HG03045 (cell line): Measurements from ENCODE around the gene PFAS.
"Not testable (repeated sequence)": the region's sequence is repeated elsewhere in the genome, so short reads cannot be mapped to it uniquely, and the experiment has no call there.

ENCODE experiments used
- ATAC-seq: cut with Tn5 transposase; IDR thresholded peaks from one replicate; pipeline ENCODE4 v1.9.1; 2021; ENCODE audit warnings: mild to moderate bottlenecking, moderate library complexity; ENCODE audit not compliant: unreplicated experiment

The PFAS gene, protein sequence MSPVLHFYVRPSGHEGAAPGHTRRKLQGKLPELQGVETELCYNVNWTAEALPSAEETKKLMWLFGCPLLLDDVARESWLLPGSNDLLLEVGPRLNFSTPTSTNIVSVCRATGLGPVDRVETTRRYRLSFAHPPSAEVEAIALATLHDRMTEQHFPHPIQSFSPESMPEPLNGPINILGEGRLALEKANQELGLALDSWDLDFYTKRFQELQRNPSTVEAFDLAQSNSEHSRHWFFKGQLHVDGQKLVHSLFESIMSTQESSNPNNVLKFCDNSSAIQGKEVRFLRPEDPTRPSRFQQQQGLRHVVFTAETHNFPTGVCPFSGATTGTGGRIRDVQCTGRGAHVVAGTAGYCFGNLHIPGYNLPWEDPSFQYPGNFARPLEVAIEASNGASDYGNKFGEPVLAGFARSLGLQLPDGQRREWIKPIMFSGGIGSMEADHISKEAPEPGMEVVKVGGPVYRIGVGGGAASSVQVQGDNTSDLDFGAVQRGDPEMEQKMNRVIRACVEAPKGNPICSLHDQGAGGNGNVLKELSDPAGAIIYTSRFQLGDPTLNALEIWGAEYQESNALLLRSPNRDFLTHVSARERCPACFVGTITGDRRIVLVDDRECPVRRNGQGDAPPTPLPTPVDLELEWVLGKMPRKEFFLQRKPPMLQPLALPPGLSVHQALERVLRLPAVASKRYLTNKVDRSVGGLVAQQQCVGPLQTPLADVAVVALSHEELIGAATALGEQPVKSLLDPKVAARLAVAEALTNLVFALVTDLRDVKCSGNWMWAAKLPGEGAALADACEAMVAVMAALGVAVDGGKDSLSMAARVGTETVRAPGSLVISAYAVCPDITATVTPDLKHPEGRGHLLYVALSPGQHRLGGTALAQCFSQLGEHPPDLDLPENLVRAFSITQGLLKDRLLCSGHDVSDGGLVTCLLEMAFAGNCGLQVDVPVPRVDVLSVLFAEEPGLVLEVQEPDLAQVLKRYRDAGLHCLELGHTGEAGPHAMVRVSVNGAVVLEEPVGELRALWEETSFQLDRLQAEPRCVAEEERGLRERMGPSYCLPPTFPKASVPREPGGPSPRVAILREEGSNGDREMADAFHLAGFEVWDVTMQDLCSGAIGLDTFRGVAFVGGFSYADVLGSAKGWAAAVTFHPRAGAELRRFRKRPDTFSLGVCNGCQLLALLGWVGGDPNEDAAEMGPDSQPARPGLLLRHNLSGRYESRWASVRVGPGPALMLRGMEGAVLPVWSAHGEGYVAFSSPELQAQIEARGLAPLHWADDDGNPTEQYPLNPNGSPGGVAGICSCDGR (N-terminal part only)

DNA sequence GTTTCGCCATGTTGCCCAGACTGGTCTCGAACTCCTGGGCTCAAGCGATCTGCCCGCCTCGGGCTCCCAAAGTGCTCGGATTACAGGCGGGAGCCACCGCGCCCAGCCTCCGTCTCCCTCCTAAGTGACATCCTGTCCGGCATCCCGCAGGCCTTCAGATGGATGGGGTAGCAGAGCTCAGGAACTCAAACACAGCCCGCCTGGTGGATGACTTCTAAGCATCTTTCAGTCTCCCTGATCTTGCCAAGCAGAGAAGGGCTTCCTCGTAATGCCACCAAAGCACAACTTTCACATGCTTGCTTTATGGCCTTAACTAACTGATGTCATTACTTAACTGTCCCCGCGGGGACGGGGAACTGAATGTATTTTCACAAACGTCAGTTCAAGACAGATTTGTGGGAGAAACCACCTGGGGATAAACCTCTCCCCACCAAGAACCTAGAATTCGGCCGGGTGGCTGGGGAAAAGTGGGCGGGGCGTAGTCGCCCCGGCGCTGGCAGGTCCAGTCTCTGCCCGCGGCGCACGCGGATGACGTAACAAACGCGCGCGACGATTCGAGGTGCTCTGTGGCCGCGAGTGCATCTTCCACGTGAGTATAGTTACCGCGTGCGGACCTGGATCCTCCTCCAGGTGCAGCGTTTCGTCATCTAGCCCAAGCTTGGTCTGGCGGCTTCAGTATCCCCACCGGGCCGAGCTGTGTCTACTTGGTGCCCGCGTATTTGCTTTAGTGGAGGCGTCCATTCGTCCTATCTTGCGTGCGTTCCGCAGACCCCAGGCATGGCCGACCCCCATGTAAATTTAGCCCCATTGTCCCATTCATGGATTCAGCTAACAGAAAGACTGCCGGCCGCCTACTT is at the start of gene PFAS:
Gene PFAS, plus strand, starts transcription at position 539 of the 857 bp plus-strand sequence. CDS start 4,649 bp downstream, outside the sequence.
- ATAC-seq: peak; percentile 59

DNA sequence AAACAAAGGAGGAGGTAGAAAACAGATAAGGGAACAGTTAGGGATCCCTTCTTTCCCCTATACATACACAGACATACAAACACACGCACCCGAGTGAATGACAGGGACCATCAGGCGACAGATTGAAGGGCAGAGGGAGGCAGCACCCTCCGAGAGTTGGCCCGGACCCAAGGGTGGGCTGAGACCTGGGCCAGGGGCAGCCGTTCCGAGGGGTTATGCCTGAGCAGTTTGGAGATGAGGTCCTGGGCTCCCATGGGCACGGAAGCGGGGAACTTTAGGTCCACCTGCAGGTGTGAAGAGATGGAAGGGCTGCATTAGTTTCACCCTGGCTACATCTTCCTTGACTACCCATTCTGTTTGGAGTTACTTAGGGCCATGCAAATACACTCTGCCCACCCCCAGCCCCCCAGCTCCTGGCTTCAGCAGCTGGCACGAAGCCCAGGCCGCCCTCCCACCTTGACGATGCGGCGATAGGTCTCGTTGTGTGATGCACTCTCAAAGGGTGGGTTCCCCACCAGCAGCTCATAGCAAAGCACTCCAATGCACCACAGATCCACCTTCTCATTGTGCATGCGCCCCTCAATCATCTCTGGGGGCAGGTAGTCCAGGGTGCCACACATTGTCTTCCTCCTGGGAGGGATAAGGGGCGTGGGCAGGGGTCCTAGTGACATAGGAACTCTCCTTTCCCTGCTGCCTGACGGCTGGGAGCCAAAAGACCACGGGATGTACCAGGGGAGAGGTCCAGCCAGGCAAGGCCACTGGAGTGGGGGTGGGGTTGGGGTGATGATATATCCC is 44.1 kb upstream of the PFAS start:
- no peak for ATAC-seq

DNA sequence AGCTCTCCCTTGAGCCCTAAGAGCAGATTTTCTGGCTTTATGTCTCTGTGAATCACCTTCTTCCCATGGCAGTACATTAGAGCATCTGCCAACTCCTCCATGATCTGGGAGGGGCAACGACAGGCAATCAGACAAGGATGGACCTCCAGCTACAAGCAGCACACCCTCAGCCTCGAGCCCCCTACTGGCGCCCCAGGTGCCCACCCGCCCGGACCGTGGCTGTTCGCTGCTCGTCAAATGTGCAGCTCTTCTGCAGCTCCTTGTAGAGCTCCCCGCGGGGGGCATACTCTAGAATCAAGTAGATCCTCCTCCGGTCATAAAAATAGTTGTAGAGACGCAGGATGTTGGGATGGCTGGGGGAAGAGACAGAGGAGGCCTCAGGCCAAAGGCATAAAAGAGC is 42.6 kb upstream of the PFAS start:
- no peak for ATAC-seq

DNA sequence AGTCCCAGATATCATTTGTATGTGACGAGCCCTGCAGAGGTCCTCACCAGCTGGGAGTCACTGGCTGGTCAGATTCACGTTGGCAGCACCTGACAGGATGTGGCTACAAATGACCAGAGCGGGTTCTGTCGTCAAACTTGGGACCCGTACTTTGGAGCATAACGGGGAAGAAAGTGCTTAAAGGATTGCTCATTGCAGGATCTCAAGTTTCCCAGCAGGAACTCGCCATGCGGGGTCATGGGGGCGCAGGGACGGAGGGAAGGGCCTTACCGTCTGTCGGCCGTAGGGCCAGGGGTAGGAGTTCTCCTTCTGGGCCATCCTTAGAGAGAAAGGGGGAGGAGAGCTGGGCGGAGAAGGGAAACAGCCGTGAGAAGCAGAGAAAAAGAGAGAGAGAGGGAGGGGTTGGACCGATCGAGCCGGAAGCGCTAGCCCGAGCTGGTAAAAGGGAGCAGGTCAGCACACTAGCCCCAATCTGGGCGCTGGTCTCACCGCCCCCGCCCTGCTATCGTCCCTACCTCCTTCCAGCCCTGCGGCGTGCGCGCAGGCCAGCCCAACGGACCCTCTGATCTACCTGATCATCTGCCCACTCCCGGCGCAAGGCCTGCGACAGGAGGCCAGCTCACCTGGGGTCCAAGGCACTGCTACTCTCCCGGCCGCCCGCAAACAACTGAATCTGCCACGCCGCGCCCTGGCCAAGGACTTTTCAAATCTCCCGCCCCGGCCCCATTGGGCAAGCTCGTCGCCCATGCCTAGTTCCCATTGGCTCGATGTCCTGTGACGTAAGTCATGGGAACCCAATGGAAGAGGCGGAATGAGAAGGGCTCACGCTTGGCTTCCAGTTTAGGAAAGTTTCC is 39.0 kb upstream of the PFAS start, which contains the start of gene AURKB:
Gene AURKB, minus strand, starts transcription at position 669 of the 854 bp plus-strand sequence. Its CDS starts 351 bp downstream, at position 318.
- peak; percentile 80 for ATAC-seq

DNA sequence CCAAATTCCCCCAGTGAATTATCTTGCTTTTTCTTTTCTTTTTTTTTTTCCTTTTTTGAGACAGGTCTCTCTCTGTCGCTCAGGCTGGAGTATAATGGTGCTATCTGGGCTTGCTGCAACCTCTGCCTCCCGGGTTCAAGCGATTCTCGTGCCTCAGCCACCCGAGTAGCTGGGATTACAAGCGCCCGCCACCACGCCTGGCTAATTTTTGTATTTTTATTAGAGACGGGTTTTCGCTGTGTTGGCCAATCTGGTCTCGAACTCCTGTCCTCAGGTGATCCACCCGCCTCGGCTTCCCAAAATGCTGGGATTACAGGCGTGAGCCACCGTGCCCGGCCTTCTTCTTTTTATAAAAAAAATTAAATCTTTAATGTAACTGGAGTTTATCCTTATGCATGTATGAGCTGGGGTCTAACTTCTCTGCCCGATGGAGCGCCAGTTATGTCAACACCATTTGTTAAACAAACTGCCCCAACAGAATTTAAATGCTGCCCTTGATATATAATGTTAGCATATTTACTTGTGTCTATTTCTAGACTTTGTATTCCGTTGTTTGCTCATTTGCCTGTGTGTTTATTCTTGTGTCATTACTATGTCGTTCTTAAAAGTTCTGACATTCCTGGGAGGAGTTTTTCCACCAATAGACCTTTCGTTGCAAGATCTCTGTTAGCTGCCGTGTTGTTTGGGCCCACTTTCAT is 38.2 kb upstream of the PFAS start:
- no peak for ATAC-seq

DNA sequence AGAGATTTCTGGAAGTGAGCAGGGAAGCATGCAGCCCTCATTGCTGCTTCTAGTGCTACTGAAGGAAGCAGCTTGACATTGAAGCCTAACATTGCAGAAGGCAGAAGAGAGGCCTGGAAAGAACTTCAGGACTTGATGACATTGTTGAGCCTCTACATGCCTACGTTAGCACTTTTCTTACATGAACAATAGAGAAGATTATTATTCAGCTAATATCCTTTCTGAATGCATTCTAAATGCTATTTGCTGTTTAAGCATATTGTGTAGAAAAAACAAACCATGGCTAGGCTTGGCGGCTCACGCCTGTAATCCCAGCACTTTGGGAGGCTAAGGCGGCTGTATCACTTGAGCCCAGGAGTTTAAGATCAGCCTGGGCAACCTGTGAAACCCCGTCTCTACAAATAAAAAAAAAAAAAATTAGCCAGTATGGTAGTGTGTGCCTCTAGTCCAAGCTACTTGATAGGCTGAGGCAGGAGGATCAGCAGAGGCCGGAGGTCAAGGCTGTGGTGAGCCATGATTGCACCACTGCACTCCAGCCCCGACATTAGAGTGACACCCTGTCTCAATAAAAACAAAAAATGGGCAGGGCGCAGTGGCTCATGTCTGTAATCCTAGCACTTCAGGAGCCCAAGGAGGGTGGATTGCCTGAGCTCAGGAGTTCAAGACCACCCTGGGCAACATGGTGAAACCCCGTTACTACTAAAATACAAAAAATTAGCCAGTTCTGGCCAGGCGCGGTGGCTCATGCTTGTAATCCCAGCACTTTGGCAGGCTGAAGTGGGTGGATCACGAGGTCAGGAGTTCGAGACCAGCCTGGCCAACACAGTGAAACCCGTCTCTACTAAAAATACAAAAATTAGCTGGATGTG is 36.5 kb upstream of the PFAS start:
- ATAC-seq: no peak

DNA sequence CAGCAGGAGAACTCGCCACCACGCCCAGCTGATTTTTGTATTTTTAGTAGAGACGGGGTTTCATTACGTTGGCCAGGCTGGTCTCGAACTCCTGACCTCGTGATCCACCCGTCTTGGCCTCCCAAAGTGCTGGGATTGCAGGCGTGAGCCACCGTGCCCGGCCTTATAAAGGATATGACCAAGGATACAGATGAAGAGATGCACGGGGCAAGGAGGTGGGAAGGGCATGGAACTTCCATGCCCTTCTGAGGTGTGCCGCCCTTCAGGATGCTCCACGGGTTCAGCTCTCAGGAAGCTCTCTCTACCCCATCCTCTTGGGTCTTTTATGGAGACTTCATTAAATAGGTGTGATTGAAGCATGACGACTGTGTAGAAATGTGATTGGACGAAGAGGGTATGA is 35.1 kb upstream of the PFAS start:
- ATAC-seq: not testable (repeated sequence)

DNA sequence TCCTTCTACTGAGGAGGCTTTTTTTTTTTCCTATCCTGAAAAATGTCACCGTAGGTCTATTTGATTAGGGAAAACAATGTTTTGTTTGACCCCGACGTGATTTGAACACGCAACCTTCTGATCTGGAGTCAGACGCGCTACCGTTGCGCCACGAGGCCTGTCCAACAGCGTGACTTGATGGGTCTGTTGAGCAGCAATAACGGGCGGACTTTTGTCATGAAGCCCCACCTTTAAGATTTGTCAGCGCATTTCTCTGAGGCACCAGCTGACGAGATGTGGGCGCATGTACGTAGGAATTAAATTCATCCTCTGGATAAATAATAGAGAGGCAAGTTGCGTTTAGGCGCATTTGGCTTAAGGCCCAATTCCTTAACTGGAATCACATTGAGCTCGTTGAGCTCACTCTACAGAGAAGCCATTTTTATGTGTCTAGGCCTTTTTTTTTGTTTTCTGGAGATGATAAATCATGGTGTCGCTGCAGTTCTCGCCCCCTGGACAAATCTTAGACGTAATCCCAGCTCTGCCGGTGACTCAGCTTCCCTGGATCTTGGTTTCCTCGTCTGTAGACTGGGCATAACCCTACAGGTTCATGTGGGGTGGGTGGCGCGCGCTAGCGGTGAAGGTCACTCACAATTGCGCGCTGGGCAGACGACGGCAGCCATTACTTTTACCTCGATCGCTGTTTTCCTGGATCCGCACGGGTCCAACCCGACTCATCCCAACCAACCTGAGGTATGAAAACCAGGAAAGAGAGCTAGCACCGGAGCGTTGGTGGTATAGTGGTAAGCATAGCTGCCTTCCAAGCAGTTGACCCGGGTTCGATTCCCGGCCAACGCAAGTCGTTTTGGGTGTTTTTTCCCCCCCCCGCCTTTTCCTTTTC is 28.1 kb upstream of the PFAS start:
- ATAC-seq: no peak

DNA sequence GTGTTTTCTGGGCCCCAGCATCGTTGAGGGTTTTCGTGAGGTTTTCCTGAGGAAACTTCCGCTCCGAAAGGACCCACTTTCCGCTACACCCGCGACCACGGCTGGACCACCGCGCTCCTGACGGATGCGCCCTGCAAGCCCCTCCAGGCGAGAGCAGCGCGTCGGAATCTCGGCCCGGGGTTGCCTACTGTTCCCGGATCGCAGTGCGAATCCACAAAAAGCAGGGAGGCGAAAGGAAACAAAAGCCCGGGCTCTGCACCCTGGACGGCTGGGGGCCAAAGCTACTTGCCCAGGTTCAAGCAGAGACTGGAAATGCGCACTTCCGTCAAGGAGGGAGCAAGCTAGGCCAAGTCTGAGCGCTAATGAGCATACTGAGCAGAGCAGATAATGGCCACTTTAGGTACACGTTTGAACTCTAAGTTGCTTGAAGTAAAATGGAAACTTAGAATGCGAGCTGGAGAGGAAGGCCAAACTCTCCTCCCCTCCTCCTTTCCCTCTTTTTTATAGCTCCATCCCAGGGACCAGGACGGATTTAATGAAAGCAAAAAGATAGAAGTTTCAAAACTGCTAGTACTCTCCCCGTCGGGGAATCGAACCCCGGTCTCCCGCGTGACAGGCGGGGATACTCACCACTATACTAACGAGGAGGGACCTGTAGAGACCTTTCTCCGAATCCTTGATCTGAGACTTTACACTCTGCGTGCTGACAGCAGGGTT is 27.3 kb upstream of the PFAS start:
- peak; percentile 33 for ATAC-seq

DNA sequence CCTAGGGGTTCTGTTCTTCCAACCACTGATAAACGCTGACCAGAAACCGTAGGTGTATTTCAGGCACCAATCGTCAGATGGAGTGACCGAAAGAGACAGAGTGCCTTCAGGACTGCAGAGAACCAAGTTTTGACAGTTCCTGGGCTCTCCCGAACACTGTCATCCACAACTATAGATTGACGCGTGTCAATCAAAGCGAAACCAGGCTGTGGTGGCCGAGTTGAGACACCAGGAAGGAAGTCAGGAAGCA is 26.8 kb upstream of the PFAS start:
- ATAC-seq: peak; percentile 32

DNA sequence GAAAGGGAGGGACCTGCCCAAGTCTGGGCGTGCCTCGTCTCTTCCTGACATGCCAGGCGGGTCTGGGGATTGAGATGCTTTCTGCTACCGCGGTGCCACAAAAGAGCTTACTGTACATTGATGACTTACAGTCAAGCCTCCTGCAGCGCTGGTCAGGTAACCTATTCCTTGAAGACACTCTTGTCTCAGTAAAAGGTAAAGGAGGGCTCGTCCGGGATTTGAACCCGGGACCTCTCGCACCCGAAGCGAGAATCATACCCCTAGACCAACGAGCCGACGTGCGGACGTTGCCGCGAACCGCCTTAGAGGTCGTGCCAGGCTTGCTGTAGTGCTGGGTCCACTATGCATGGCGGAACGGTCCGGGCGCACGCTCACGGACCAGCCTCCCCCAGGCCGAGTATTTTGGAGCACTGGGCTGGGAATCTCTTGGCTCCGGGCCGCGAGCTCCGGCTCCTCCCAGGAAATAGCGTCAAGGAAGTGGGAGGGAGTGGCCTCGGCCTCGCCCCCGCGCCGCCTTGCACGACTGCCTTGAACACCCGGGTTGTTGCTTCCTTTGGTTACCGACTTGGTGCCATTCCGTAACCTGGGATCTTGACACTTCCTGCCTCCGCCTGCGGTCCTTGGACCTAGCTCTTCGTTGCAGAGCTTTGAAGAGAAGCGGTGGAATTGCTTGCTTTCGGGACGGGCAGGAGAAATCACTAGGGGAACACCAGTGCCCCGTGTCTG is 26.3 kb upstream of the PFAS start:
- ATAC-seq: peak; percentile 38

DNA sequence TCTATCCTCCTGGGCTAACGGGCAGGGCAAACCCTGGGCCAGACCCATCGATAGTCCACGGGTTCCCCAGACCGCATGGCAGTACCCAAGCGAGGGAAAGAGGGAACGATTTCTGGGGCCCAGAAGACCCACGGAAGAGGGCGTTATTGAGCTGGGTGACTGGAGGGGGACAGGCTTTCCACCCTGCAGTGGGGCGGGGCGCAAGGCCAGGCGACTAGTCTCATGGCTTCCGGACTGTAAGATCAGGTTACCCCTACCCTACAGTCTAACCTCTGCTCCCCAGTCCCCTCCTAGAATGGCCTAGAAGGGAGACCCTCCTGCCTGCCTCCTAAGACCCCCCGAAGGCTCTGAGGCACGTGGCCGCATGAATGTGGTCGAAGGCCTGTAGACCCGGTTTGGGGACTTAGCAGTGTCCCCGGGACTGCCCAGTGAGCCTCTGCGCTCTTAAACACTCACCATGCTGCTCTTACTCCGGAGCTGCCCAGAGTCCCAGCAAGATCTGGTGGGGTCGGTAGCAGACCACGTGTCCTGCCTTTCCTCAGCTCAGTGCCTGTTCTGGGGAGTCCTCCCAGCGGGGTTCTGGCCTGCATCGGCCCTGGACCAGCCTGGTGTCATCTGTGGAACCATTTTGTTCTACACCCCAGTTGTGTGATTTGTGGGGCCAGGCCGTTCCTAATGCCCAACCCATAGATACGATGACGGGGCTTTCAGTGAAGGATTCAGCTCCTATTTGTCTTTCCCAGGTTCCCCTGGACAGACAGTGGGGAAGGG is 25.5 kb upstream of the PFAS start:
- no peak for ATAC-seq

DNA sequence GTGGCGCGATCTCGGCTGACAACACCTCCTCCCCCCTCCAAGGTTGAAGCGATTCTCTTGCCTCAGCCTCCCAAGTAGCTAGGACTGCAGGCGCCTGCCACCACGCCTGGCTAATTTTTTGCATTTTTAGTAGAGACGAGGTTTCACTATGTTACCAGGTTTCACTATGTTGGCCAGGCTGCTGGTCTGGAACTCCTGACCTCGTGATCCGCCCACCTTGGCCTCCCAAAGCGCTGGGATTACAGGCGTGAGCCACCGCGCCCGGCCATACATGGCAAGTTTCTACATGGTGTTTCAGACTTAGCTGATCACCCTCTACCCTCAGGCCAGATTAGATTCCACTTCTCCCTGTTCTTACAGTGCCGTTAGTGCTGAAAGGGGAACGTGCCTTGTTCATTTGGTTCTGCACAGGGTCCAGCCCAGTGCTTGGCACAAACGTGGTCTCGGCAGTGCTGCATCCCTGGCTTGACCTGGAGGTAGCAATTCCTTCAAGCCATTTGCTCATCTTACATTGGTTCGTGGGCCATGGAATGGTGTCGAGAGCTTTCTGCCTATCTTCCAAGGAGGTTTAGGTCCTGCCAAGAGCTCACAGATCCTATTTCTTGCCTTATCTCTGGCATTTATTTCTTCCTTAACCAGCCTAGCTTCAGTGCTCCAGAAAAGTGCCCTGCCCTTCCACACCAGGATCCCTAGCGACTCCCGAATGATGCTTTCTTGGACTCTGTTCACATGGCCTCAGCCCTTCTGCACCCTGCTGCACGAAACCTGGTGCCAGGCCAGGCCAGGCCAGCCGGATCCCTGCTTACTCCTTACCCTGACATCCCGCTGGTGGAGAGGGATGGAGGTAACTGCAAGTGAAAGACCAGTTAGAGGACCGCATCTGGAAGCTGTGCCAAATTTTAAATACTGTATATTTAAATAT is 23.9 kb upstream of the PFAS start:
- ATAC-seq: no peak
